GM21825 (cell line): Measurements from ENCODE around the gene CALML5.

Experiments used
- ATAC-seq: cut with Tn5 transposase; IDR thresholded peaks from one replicate; pipeline ENCODE4 v1.9.1; 2021; ENCODE audit warnings: mild to moderate bottlenecking, moderate library complexity; ENCODE audit not compliant: unreplicated experiment

CALML5 gene

DNA sequence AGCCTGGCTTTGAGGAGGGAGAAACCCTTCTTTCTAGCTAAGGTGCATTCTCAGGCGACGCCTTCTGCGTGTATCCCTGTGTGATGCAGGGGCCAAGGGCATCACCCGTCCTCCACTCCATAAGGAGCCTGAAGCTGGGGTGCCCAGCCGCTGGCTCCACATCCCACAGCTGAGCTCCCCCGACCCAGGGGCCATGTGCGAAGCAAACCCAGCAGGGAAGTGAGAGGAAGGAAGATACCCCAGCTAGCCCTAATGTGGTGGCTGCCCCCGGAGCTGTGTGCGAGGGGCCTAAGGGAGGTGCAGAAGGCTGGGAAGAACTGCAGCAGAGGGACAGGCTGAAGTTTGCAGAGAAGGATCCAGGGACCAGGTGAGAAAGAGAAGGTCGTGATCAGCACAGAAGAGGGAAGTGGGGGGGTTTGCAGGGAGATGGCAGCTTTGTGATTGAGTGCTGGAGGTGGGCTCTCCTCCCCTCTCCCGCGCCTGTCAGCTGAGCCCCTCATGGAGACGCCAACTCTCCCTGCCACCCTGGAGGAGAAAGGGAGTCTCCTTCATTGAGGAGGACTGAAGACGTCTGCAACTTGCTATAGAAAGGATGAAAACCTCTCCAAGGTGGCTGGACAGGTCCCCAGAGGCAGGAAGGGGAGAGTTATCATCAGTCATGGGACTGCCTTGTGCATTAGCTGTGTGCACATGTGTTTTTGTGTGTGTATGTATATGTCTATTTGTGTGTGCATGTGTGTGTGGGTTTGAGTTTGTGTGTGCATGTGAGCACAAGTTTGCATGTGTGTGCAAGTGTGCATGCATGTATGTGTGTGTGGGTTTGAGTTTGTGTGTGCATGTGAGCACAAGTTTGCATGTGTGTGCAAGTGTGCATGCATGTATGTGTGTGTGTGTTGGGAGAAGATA lies 3.5 kb upstream of the CALML5 start:
- ATAC-seq: no peak

DNA sequence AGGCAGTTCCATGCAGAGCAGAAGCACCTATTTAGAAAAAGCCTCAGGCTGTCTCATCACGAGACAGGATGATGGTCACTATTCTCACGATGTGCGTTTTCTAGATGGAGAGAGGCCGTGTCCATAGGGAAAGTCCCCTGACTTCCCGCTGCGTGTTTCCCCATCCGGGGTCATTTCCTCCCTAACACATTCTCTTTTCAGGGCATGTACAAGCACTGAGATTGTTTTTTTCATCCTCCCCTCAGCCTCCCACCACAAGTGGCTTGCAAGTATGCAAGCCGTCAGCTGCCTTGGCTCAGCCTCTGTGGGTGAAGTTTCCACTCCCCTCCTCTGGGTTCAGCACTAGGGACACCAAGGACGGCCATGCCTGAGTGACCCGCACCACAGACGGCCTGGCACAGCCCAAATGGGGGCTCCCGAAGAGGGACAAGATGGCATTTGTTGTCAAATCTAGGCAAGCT lies 2.7 kb upstream of the CALML5 start:
- no peak for ATAC-seq

DNA sequence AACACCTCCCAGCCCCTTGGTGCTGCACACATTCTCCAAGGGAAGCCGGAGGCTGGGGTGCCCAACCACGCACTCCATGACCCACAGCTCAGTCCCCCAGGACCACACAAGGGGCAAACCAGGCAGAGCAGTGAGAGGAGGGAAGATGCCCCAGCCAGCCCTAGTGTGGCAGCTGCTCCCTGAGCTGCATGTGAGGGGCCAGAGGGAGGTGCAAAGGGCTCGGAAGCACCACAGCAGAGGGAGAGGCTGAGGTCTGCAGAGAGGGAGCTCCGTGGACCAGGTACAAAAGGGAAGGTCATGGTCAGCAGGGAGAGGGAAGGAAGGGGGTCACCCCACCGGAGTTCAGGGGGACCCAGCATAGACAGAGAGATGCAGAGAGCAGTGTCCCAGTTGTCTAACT lies 1.5 kb upstream of the CALML5 start:
- ATAC-seq: no peak

DNA sequence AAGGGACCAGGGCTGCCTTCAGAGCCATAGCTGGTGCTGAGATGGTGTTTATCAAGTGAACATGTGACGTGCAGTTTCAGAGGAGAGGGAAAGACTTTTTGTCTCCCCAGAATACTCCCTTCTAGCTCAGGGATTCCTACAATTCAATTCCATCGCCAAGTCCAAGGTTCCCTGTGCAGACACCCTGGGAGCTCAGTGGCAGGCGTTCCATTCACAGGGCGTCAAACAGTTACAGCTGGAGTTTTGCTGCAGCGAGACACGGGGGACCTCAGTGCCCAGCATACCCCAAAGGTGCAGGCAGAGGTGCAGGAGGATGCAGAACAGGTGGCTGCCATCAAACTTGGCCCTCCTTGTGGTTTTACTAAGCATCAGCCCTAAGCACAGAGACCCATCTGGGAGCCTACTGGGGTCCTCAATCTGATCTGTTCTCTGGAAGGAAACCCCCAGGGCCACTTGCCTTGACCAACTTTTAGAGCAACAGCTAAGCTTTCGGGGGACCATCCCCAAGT lies 846 bp upstream of the CALML5 start:
- ATAC-seq: no peak

DNA sequence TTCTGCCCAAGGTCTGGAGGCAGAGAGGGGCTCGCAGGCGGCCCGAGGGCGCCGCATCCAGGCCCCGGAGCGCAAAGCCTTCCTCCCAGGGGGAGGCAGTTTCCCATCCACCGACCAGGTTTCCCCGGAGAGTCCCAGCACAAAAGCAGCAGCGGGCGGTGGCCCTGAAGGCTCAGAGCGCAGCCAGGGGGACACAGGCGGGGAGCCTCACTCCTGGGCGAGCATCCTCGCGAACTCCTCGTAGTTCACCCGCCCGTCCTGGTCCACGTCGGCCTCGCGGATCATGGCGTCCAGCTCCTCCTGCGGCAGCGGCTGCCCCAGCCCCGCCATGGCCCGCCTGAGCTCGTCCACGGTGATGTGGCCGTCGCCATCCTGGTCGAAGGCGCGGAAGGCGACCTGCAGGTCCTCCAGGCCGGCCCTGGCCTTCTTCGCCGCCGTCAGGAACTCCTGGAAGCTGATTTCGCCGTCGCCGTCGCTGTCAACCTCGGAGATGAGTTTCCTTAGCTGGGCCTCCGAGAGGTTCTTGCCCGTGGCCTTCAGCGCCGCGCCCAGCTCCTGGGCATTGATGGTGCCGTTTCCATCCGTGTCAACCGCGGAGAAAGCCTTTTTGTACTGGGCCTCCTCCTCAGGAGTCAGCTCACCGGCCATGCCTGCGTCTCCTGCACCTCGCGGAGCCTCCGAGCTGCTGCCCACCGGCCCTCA lies 428 bp downstream of the CALML5 start:
- ATAC-seq: no peak

DNA sequence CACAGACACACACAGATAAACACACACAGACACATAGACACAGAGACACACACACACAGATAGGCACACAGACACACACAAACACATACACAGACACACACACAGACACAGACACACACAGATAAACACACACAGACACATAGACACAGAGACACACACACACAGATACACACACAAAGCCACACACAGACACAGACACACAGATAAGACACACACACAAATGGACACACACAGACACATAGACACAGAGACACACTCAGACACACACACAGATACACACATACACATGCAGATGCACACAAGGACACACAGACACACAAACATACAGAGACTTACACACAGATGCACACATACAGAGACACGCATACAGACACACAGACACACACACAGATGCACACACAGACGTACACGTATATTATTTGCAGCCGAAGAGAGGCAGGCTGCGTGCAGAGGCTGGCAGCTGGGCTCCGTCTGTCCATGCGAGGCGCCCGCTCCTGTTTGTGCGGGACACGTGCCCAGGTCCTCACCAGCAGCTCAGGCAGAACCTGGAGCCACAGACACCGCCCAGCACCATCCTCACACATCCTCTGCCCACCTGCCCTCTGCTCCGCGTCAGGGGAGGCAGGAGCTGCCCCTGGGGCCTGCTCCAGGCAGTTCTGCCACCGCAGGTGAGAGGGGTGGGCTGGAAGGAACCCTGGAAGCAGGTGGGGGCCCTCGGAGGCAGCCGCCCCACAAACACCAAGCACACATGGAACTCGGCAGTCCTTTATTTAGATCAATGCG lies 1.2 kb downstream of the CALML5 start:
- no peak for ATAC-seq

DNA sequence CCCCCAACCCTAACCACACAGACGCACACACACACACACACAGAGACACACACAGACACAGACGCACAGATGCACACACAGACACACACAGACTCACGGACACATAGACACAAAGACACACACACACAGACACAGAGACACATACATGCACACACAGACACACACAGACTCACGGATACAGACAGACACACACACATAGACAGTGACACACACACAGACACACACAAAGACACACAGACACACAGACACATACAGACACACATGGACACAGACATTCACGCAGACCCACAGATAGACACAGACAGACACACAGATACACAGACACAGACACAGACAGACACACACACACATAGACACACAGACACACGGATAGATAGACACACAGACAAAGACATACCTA lies 2.1 kb downstream of the CALML5 start:
- ATAC-seq: no peak

DNA sequence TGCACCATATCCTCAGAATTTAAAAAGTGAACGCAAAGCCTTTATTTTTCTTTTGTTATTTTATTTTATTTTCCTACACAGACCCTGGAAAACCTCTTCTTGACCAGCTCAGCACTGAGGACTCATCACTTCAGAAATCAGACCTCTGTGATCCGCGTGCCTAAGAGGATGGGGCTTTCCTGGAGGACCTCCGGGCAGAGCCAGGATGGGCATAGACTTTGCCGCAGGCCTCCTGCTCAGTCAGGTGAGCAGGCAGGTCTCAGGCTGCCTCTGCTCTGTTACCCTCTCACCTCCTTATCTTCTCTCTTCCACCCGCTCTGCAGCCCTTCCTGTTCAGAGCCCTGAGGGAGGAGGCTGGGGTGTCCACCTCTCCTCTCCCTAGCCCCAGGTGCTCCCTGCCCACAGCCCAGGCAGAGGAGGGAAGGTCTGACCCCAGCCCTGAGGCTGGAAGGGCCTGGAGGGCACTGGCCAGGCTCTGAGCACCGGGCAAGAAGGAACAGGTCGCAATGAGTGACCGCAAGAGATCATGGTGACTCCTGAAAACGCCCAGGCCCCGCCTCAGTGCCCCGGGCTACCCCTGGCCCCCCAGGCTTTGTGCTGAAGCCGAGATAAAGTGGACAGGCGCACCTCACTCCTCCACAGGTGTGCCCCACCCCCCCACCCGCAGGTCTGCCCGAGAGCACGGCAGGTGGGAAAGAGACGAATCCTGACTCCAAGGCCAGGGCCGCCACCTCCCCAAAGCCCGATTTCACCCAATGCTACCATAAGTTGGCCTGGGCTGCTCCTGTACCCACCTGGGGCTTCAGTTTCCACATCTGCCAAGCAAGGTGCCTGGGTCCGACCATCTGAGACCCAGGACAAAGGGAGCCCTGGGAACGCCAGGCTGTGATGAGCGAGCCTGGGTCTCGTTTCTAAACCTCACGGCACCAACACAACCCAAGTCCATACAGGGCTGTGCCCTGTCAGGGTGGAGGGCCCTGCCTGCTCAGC lies 2.8 kb downstream of the CALML5 start:
- ATAC-seq: no peak

DNA sequence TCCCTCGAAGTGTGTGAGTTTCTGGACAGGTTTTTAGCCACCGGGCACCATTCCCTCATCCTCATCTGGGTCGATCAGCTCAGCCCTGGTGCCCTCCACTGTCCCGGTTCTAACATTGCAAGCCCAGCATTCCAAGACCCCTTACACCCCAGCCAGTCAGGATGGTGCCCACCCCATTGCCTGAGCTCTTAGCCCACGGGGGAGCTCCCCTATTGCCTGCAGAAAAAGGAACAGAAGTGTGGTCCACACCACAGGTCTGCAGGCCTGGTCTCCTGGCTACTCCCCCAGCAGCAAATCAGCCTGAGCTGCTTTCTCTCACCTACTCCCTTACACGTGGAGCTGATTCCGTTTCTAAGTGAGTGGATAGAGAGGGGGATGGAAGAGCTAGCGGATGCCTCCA lies 4.8 kb downstream of the CALML5 start:
- ATAC-seq: no peak

DNA sequence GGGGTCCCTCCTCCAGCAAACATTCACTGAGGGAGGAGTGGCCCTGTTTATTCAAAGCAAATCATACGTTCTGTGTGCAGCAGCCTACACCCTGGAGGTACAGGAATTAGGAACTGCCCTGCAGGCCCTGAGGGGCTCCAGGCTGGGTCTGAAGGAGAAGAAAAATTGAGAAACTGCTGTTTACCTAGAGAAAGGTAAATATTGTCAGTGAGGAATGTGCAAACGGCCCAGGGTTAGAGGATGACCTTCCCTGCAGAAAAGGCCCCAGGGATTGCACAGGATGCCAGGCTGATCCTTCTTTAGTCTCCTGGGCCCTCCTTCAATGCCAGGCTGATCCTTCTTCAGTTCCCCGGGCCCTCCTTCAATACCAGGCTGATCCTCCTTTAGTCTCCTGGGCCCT lies 5.7 kb downstream of the CALML5 start:
- ATAC-seq: no peak

DNA sequence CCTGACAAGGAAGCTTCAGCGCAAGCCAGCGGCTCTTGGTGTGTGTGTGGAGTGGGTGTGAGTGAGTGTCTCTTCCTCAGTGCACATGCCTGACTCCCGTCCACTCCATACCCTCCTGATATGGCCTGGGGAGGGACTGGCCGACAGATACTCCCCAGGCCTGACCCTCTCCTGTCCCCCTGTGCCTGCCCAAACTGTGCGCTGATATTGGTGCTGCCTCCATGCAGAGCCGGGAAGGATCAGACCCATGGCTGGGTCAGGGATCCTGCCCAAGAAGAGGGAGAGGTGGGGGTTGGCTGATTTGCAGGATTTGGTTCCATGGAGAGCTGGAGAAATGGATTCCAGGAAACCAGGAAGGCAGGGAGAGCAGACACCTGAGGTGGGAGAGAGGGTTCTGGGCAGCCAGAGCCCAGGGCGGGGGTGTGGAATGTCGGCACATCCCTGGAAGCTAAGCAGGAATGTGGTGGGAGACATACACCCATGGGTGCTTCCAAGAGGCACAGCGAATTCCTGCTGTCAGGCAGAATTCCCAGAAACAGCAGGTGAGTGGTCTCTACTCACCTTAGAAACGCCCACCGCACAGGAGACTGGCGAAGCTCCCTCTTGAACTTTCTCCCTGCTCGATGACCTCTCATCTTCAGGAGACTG lies 6.3 kb downstream of the CALML5 start:
- no peak for ATAC-seq

DNA sequence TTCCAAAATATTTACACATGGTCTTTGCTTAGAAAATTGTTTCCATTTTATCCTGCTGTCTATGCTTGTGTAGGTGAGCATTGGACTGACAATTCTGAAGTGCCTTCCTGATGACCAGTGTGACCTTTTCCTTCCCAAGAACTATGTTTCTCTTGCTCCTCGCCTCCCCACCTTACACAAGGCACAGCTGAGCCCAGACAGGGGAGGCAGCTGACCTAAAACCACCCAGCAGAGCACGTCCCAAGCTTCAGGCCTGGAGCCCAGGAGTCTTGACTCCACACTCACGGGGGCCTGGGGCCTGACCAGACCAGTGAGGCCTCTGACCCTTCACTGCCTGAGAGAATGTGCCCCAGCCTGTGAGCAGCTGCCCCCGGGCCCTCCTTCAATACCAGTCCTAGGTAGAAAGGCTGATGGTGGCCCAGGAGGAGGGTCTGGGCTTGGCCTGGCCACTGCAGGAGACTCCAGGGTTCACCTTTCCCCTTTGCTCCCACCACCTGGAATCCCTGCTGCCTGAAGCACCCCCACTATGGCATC lies 7.0 kb downstream of the CALML5 start:
- no peak for ATAC-seq

DNA sequence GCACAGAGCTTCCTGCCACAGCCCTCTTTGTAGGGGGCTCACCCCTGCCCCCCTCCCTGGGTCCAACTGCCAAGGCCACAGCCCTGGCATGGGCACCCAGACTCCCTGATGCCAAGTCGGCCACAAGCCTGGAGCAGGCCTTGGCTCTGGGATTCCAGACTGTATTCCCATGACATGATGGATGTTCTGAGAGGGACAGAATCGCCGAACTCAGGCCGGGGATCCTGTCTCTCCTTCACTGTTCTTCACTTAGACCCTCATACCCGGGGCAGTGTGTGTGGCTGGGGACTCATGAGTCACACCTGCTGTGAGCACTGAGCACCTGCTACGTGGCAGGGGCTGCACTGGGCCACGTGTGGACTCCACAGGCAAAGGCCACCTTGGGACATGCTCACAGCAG lies 7.9 kb downstream of the CALML5 start:
- ATAC-seq: no peak

DNA sequence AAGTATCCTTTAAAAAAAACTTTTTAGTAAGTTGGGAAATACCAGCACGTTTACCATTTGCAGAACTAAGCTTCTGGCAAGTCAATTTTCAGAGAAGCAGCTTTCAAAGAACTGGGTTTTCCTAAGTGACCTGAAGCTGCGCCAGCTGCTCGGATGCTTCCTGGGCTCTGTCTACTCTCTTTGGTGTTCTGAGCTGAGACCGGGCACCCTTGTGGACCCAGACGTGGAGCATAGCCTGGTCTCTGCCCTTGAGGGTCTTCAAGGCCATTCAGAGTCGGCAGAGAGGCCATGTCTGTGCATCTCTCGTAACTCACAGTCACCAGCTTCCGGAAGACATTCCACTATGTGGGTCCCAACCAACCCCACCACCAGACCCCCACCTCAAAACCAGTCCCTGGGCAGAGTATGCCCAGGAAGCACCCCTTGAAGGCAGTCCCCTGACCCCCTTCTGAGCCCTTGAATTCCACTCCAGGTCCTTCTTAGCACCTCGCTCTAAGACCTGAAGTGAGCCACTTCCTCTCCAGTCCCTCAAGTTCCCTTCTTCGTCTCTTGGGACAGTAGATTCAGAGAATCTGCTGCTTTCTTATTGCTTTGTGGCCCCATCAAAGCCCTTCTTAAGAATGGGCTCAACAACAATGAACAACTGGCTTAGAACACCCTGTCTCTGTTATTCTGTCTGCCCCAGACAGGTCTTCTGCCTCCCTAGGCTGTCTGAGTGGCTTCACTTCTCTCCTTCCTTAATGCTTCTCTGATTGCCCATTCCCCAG lies 8.5 kb downstream of the CALML5 start:
- ATAC-seq: no peak

DNA sequence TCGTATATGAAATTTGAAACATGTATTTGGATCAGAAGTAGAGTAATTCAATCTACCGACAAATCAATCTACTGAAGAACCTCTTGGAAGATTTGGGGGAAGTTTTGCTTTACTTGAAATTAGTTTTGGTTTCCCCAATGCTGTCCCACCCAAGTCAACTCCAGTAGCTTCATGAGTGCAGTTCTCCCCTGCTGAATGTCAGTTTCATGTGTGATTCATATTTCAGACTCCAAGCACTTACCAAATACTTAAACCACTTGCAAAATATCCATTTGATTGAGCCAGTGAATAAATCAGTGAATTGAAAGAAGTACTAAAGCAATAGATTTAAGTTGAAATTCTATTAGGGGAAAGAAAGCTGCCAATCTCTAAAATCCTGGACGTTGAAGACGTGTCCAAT lies 9.3 kb downstream of the CALML5 start:
- no peak for ATAC-seq

DNA sequence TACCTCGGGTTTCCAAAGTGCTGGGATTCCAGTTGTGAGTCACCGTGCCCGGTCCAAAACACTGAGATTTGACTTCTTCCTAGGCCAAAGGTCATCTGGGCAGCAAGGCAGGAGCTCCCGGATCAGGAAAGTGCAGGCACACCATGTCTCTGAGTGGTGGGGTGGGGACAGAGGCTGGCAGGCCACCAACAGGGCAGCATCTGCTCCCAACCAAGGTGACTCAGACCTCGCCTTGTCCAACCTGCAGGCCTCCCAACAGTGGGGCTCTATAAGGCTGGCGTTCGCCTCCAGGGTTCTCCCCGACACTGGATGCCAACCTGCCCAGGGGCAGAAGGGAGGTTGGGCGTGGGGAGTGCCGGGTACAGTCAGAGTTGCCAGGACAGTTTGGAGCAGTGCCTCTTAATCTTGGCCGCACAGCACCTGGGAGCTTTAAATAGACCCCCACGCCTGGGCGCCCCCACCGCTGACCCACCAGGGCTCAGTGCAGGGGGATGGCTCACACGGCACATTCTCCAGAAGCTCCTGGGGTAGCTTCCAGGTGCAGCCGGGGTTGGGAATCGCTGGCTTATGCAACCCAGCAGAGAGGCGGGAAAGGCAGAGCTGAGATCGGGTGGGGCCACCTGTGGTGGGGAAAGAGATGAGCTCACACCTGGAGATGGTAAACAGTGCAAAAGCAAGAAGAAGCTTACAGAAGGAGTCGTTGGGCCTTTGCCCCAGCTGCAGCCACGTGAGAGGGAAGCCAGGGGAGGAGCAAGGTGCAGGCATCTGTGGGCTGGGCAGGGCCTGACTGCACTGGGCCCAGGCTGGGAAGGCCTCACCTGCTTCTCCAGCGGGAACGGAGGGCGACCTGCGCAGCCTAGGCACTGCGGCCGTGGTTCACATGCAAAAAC lies 10.9 kb downstream of the CALML5 start:
- no peak for ATAC-seq

DNA sequence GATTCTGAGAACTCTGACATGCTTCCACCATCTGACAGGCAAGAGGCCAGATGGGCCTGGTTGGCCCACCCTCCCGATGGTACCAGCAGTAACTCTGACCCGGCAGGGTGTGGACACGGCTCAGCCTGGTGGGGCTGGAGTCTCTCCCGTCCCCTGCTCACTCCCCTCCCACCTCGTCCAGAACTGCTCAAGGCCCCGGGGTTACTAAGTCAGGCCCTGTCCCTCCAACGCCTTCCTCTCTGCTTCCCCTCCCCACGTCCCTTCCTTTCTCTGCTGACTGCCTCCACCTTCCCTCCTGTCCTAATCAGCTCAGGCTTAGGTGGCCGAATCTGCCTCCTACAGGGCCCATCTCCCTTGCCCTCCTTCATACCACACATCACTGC lies 12.5 kb downstream of the CALML5 start:
- ATAC-seq: no peak
